Inflammatory macrophage (primary cell): Measurements from ENCODE around the gene SC5D.

Experiments used
- DNase-seq, 2 donors: peaks; one replicate each; pipeline ENCODE4 v3.0.0-alpha.2; 2020 to 2022

Gene SC5D

GRCh38 chr11:121293288-121293594, 670 bp downstream of the SC5D start:
- peak; percentile 7 to 15 for DNase-seq

GRCh38 chr11:121295246-121296029, 2.9 kb downstream of the SC5D start:
- no peak for DNase-seq

- no peak for DNase-seq
Measured at GRCh38 chr11:121297872-121298271, 5.3 kb downstream of the SC5D start.

GRCh38 chr11:121298774-121299173, 6.2 kb downstream of the SC5D start:
- no peak for DNase-seq

- no peak for DNase-seq
Measured at GRCh38 chr11:121299417-121299816, 6.8 kb downstream of the SC5D start.

- DNase-seq, result no peak
Measured at GRCh38 chr11:121300313-121300971, 7.9 kb downstream of the SC5D start.

GRCh38 chr11:121300972-121301699, 8.6 kb downstream of the SC5D start:
- peak in 1 of 2 donors; percentile 30 for DNase-seq

- no peak for DNase-seq
Measured at GRCh38 chr11:121304759-121305158, 12.2 kb downstream of the SC5D start.

- DNase-seq, result peak; percentile 41 to 64
Measured at GRCh38 chr11:121308816-121309215, 16.2 kb downstream of the SC5D start.

GRCh38 chr11:121309688-121310087, 17.1 kb downstream of the SC5D start:
- DNase-seq, result no peak

GRCh38 chr11:121310908-121311307, 18.3 kb downstream of the SC5D start:
- DNase-seq, result no peak

GRCh38 chr11:121311373-121311772, 18.8 kb downstream of the SC5D start:
- DNase-seq, result no peak

- no peak for DNase-seq
Measured at GRCh38 chr11:121312483-121312882, 19.9 kb downstream of the SC5D start.

GRCh38 chr11:121318848-121319834, 26.6 kb downstream of the SC5D start:
- DNase-seq, result peak; percentile 57 to 71

- DNase-seq, result peak; percentile 53 to 59
Measured at GRCh38 chr11:121321614-121322243, 29.2 kb downstream of the SC5D start.

- no peak for DNase-seq
Measured at GRCh38 chr11:121323046-121323607, 30.6 kb downstream of the SC5D start.

GRCh38 chr11:121326230-121326629, 33.7 kb downstream of the SC5D start:
- no peak for DNase-seq

- DNase-seq, result no peak
Measured at GRCh38 chr11:121327553-121327952, 35.0 kb downstream of the SC5D start.

- DNase-seq, result no peak
Measured at GRCh38 chr11:121328176-121328966, 35.8 kb downstream of the SC5D start.

GRCh38 chr11:121328967-121329679, 36.6 kb downstream of the SC5D start:
- peak; percentile 32 to 49 for DNase-seq
